Stimulated activated CD4-positive, alpha-beta T cell treated with anti-CD3 and anti-CD28 coated beads, Interleukin-4, amount 100 ng/mL, for 1 hour (primary cell): ENCODE measurements around the gene FCRL5.

Source experiments
- DNase-seq: peaks from one replicate; pipeline ENCODE4 v3.0.0-alpha.2; 2020

Gene FCRL5

DNA sequence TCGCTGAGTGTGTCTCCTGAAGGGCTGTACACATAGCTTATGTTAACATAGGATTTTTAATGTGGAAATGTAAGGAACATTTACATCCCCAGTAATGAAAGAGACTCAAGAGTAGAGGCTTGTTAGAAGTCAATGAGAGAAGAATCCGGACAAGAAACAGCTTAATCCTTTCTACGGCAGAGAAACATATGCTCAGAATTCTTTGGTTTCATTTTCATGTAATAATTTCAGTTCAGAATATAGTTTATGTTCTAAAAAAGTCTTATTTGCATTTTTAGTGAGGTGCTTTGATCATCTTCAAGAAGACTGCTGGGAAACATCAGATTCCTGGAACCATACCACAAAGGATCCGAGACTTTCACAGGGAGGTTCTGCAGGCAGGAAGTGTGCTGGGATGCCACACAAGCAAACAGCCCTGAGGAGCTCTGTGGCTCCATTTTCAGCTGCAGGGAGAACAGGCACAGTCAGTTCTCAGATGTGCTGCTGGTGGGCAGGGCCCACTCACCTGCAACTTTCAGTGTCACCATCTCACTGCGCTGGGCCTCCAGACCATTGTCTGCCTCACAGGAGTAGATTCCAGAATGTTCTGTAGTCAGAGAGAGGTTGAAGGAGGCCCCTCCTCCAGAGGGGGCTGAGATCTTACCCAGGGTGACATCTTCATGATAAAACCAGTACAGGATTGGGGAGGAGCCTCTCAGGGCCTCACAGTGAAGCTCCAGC, 28.4 kb downstream of the FCRL5 start:
- no peak for DNase-seq

DNA sequence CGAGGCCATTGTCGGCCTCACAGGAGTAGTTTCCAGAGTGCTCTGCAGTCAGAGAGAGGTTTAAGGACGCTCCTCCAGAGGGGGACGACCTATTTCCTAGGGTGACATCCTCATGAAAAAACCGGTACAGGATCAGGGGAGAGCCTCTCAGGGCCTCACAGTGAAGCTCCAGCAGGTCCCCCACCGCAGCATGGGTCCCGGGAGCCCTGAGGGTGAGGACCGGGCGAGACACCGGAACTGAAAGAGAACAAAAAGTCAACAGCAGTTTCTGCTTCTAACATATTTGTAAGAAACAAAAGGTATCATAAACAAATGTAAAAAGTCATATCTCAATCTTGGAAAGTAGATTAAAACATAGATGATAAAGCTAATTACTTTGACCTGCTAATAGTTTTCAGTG, 31.3 kb downstream of the FCRL5 start:
- no peak for DNase-seq

DNA sequence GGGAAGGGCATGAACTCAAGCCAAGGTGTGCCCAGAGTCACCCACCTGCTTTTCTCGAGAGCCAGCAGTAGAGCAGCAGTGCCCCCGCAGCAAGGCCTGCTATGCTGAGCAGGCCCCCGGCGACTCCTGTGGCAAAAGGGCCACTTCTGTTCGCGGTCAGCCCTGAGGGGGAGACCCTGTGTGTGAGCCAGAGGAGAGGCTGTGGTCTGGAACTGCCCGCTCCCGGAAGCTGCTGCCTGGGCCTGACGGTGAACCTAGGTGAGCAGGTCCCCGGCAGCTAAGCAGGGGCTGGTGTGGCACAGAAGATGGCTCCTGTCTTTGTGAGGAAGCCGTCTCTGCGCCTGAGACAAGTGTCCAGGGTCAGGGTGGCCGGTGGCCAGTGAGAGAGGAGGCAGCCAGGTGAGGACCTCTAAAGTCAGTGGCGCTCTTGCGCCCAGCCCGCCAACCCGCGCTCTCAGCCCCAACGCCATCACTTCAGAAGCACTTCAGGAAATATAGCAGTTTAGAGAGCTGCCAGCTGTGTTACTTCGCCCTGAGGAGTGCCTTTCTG, 31.9 kb downstream of the FCRL5 start:
- no peak for DNase-seq

DNA sequence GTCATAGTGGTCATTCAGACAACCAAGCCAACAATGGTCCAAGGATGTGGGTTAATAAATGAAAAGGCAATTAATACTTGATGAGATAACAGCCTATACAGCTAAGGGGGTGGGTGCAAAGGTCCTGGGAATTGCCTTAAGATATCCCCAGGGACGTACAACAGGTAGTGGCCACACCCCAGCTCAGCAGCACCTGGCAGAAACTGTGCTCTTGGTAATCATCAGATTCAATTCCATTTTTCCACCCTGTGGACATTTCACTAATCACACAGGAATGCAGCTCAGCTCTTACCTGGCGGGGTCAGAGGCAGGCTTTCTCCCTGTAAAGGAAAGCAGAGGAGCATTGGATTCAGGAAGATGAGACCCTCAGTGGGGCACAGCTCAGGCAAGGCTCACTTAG, 32.9 kb downstream of the FCRL5 start:
- DNase-seq, result no peak

DNA sequence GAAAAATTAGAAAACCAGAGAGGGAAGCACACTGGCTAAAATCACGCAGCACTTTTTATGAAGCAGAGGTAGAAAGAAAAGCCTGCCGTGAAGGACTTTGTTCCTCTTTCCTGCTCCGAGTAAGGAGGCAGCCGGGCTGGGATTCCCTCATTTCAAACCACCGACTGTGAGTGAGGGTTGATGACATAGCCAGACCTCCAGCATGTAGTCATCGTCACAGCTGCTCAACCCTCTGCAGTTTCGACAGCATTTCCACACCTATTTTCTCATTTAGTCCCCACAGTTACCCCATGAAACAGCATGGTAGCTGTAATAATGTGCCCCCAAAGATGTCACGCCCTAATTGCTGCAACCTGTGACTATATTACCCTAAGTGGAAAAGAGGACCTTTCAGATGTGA, 35.3 kb downstream of the FCRL5 start:
- DNase-seq, result no peak

DNA sequence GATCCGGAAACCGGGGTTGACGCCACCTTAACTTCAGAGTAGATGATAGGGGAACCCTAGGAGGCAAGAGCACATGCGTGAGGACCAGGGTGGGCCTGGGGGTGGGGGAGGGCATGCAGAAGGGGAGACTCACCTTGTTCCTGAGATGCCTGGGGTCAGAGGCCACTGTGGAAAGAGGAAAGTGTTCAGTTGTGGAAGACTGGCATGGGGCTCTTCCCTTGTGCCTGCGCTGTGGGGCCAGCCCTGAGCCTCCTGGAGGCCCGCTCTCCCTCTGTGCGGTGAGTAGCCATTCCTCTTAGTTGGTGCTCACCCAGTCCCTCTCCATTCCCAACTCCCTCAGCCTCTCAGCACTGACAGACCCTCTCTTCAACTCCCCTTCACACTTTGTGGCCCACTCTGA, 36.6 kb downstream of the FCRL5 start:
- DNase-seq, result no peak

DNA sequence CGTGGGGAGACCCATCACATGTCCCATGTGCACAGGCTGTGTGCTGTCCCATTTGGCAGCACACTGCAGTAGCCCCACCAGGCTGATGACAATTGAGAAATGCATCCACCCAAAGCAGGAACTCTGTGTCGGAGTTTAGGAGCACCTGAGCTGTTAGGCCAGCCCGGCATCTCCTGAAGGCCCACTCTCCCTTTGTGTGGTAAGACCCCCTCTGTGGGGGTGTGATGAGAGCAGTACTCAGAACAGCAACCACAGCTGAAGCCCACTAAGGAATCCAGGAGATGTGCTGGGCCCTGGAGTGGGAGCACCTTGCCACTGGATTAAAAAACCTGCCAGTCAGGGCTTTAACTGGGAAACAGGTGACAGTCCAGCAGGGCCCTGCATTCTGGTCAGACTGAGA, 37.2 kb downstream of the FCRL5 start:
- no peak for DNase-seq

DNA sequence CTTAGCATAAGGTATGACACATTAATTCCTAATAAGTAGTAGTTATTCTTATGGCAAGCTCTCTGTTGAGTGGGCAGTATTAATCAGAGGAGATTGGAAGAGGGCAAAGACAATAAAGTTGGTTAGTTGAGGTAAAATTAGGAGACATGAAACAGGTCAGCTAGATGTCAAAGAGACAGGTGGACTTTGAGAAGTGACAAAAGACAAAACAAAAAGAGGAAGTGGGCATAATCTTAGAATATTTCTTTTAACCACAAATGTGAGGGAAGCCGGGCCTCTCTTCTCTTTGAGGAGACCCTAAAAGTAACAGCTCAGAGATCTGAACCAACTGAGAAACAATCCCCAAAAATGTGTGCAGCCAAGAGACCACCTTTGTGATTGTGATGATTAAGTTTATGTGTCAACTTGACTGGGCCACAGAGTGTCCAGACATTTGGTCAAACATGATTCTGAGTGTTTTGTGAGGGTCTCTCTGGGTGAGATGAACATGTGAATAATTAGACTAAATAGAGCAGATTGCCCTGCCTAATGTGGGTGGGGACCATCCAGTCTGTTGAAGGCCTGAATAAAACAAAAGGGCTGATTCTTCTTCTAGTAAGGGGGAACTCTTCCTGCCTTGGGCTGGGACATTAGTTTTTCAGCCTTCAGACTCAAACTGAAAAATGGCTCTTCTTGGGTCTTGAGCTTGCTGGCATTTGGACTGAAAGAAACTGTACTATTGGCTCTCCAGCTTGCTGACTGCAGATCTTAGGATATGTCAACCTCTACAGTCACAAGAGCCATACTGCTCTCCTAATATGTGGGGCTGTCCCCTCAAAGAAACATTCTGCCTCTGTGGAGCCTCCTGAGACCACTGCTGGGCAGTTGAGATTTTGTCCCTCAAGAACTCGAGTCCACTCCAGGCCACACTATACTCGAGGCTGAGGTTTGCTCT, 40.0 kb downstream of the FCRL5 start:
- no peak for DNase-seq

DNA sequence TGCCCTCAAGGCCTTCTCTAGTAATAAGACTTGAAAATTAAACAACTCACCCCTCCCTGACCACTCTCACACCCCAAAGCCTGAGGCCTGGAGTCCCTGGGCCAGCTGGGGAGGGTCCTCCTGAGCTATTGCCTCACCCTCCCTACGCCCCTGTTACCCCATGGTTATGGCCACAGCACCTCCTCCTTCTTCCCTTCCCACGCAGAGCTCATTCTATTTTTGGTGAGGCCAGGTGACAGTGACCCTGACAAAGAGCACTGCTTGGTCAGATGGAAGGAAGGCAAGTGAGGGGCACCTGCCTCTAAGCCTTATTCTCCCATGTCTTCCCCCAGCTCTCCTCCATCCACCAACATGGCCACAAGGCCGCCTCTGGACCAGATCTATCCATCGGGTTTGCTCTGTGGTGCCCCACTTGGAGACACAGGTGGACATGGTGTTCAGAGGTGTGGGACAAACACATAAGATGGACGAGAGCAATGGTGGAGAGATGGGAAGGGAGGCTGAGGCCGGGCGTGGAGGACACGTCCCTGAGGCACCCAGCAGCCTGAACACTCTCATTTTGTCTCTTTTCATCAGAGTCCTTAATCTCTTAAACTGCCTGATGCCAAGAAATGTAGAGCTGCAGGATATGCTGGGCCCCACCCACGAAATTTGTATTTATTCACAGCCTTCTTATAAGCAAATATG, 42.6 kb downstream of the FCRL5 start:
- no peak for DNase-seq

DNA sequence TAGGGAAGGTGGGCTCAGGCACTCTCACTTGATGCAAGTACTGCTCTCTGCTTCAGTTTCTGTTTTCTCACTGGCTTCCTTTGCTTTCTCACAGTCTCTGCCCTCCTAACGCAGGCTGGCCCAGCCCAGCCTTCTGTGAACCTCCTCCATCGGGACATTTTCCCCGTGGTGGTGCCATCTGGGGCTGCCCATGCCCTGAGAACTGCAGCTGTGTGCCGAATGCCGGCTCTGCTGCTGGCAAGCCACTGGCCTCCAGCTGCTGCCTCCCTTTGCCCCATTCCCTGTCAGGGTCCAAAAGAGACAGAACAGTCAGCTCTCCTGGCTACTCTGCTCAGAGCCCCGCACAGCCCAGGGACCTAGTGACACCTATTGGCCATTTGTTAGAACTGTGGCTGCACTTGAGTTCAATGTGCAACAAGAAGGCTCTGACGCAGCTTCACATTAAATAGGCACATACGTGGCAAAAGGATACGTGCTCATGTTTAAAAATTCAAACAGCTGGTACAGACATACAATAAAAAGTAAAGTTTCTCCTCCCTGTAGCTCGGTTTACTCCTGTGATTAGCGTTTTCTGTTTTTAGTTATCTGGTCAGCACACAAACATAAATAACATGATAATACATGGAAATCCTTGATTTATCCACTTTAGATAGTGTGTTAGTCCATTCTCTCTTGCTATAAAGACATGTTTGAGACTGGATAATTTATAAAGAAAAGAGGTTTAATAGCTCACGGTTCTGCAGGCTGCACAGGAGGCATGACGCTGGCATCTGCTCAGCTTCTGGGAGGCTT, 46.6 kb downstream of the FCRL5 start:
- peak; percentile 7 for DNase-seq

DNA sequence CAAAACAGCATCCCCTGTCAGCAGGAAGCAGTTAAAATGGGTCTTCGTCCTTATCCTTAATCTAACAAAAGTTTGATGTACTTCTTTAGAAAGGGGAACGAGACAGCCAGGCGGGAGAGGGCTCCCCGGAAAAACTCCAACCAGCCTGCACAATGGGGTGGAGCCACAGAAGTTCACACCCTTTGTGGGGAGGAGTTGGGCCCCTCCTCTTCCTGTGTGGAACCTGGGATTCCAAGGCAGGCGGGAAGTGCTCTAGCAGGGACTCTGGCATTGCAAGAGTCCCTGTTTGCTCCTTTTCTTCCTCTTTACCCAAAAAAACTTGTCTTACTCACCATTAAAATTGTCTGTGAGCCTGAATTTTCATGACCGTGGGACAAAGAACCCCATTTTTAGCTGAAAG, 47.7 kb downstream of the FCRL5 start:
- DNase-seq, result no peak

DNA sequence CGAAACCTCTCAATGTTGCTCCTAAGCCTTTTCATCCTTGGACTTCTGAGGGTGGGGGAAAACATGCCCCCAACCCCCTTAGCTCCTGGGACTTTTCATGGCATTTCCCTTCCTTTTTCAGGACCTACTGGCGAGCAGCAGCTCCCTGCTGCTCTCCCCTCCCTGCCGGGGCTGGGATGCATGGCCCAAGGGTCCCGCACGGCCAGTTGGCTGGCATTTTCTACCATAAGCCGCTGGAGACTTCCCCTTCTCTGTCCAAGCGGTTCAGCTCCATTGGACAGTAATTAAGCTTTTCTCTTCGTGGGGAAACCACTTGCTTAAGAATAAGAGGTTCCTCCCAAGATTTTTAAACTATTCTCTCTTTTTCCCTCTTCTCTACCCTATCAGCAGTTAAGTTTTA, 52.8 kb downstream of the FCRL5 start:
- DNase-seq, result no peak

DNA sequence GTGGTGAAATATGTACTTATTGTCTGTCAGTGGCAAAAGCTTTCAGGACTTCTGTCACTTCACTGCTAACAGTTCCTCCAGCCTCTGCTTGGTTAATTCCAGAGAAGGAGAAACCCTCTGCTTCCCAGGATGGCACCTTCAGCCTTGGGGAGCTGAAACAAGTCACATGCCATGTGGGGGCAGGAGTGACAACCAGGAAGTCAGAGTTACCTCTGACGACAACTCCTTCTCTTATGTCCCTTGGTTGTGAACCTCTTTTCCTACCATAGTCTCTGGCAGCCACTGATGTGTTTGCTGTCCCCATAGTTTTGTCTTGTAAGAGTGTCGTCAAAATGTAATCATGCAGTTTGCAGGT, 53.6 kb downstream of the FCRL5 start:
- DNase-seq, result no peak

DNA sequence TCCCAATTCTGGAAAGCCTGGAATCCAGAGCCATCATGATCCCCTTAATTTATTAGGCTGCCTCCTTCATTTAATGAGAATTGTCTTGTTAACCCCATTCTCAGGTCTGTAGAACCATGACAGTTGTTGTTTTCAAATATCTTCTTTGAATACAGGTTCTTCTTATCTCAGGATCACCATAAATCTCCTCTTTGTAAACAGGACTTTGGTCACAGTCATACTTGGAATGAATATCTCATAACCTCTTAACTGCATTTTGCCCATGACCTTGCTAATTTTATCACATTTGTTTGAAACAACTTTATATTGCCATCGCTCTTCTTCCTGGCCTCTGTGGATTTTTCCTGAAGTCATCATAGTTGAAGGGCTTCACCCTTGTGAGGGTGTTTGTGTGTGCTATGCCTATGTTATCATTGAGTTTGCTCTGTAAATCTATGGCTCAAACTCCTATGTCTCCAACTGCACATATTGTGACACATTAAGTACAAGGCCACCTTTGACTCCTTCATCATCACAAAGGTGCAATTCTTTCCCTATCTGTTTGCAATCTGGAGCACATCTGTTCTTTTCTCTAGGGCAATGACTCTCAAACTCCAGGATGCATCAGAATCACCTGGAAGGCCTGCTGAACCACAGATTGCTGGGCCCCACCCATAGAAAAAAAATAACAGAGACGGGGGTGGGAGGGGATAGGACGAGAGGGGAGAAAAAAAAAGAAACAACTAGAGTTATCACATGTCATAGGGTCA, 54.2 kb downstream of the FCRL5 start:
- no peak for DNase-seq

DNA sequence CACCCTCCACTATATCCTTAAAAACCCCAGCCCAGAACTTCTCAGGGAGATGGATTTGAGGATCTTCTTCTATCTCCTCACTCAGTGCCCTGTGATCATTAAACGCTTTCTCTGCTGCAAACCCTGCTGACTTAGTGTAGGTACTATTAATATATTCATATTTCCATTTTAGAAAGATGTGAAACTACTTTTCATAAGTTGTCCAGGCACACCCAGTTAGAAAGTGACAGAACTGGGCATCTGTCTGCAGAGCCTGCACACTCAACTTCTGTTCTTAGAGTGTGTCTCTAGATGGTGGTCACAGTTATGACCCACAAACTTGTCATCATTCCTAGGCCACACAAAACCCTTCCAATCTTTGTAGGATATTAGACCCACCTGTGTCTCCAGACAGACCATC, 55.0 kb downstream of the FCRL5 start:
- no peak for DNase-seq

DNA sequence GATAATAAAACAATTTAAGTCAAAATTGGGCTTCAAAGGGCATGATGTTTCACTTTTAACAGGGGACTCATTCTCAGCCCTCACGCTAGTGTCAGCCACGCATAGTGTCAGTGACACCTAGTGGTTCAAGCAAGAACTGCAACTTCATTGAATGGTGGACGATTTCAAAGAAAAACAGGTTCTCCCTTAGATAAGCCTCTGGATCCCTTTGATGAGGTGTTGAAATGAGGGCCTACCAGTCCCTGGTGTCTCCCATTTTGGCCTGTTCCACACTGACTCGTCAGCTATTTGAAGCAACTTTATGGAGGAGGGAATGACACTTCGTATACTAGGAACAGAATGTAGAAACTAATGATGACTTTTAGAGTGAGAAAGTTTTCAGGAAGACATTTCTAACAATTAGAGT, 56.2 kb downstream of the FCRL5 start:
- DNase-seq, result no peak

DNA sequence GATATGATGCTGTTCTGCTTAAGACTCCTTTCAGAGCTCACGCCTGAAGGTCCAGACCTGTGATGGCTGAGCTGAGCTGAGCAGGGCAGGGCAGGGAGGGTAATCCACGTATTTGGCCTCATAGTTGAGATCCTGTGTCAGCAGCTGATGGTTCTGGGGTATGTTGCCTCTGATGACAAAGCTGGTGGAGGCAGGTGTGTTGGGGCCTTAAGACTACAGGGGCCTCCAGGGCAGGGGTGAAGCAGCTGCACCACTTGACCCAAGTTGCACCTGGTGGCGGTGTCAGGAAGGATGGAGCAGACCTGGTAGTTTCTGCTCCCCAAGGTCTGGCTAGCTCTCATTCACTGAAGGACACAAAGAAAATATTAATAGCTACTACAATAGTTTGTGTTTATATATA, 57.0 kb downstream of the FCRL5 start:
- no peak for DNase-seq

DNA sequence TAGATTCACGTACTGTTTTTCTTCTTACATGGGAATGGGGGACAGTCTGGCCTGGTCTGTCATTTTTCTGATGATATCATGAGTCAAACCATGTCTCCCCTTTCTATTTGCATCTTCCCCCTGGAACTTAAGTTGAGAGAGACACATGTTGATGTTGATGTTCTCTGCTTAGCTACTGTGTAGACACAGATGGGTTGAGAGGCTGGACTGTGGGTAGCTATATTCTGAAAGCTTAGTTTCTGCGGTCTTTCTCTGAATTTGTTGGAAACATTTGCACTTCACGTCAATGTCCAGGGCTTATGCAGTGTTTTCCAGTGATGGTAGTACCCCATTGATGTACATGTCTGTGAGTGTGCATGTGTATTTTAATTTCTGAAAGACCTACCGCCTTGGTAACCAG, 58.2 kb downstream of the FCRL5 start:
- no peak for DNase-seq

DNA sequence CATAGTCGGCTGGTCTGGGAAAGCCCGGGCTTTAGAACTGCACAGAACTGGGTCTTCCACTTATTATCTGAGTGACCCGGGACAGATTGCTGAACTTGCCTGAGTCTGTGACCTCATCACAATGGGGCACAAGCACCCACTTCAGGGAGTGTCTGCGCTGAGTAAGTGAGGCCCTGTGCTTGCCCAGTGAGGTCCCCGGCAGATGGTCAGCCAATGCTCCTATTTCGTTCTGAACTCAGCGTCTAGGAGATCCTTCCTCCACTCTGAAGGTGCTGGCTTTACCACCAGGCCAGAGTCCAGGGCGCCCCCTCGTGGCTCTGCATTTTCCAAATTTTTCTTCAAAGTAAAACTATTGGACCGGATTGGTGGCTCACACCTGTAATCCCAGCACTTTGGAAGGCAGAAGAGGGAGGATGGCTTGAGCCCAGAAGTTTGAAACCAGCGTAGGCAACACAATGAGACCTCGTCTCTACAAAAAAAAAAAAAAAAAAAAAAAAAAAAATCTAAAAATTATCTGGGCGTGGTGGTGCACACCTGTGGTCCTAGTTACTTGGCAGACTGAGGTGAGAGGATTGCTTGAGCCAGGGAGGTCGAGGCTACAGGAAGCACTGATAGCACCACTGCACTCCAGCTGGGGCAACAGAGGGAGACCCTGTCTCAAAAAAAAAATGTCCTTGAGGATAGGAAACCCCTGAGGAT, 61.7 kb downstream of the FCRL5 start:
- DNase-seq, result peak; percentile 57

DNA sequence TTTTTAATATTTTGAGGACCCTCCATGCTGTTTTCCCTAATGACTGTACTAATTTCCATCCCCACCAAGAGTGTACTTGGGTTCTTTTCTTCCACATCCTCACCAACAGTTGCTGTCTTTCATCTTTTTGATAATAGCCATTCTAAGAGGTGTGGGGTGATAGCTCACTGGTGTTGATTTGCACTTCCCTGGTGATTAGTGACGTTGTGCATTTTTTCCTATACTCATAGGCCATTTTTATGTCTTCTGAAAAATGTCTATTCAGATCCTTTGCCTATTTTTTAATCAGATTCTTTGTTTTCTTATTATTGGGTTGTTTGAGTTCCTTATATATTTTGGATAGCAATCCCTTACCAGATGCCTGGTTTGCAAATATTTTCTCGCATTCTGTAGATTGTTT, 64.2 kb downstream of the FCRL5 start:
- no peak for DNase-seq

DNA sequence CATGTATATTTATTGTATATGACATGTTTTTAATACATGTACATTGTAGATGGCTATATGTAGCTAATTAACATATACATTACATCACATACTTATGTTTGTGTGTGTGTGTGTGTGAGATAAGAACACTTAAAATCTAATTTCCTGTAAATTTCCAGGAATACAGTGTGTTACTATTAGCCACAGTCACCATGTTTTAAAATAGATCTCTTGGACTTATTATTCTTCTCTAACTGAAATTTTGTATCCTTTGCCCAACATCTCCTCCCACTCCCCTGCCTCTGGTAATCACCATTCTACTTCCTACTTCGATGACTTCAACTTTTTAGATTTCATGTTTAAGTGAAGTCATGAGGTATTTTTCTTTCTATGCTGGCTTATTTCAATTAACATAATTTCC, 64.8 kb downstream of the FCRL5 start:
- no peak for DNase-seq
